ENCODE data around the gene INSIG1. TPM values are rescaled to one million over a fixed set of nuclear protein-coding genes. Genes with fewer than 3 reads are reported as not detected.

The INSIG1 gene
- total and polyA plus RNA-seq, 2 experiments from 2014 or later = 70.3 to 131 TPM

DNA sequence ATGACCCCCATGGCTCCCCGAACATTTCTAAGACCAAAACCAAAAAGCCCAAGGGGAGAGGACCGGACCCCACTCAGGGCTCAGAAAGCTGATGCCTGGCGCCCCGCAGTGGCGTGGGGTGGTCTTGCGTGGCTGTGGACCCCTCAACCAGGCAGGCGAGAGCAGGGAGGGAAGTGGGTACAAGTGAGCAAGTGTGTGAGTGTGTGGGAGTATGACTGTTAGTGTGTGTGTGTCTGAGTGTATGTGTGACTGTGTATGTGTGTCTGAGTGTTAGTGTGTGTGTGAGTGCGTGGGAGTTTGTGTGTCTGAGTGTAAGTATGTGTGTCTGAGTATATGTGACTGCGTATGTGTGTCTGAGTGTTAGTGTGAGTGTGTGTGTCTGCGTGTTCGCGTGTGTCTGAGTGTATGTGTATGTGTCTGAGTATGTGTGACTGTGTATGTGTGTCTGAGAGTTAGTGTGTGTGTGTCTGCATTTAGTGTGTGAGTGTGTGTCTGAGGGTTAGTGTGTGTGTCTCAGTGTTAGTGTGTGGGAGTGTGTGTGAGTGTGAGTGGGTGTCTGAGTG is 34.0 kb upstream of the INSIG1 start:
- Mint-ChIP-seq H3K9me3 (peaks cover 1% of the 10 kb centered on the region), H3K27me3 (ENCODE audit: insufficient read depth, low read depth, poor library complexity) (no peaks in the 10 kb centered on the region), H3K36me3 (ENCODE audit: low read depth) (no peaks in the 10 kb centered on the region; the same call in 2 of the 3 replicates), H3K27ac (no peak overlapping the region), H3K4me1 (peaks cover 8% of the 10 kb centered on the region; the same call in 2 of the 3 replicates), H3K4me3 (no peak overlapping the region)
- H3F3A ChIP-seq (replicated peaks; ENCODE audit: low read depth) = no peaks in the 10 kb centered on the region
- H2AFZ ChIP-seq = no peak overlapping the region
- TF ChIP-seq EZH2 (IDR thresholded peaks at IDR 0.05; ENCODE audit: low read depth, unreplicated experiment) (no peak), ZNF114 (CRISPR knock-in tag; IDR thresholded peaks at IDR 0.05) (no peak), CREB1 (CRISPR knock-in tag; IDR thresholded peaks at IDR 0.05; ENCODE audit: low read depth) (no peak), STAT1 (IDR thresholded peaks at IDR 0.05; ENCODE audit: unreplicated experiment) (no peak), ZNF331 (CRISPR knock-in tag; IDR thresholded peaks at IDR 0.05; ENCODE audit: low read depth) (no peak), NANOG (IDR thresholded peaks at IDR 0.05; ENCODE audit: borderline replicate concordance) (no peak), POLR2AphosphoS5 (IDR thresholded peaks at IDR 0.05; ENCODE audit: low read depth) (no peak)
- TF ChIP-seq, protein P1, sequence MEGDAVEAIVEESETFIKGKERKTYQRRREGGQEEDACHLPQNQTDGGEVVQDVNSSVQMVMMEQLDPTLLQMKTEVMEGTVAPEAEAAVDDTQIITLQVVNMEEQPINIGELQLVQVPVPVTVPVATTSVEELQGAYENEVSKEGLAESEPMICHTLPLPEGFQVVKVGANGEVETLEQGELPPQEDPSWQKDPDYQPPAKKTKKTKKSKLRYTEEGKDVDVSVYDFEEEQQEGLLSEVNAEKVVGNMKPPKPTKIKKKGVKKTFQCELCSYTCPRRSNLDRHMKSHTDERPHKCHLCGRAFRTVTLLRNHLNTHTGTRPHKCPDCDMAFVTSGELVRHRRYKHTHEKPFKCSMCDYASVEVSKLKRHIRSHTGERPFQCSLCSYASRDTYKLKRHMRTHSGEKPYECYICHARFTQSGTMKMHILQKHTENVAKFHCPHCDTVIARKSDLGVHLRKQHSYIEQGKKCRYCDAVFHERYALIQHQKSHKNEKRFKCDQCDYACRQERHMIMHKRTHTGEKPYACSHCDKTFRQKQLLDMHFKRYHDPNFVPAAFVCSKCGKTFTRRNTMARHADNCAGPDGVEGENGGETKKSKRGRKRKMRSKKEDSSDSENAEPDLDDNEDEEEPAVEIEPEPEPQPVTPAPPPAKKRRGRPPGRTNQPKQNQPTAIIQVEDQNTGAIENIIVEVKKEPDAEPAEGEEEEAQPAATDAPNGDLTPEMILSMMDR (conservative IDR thresholded peaks at IDR 0.05; ENCODE audit: low read depth in 2 of 2) = peak; percentile 43 to 59
- TF ChIP-seq, protein P2, sequence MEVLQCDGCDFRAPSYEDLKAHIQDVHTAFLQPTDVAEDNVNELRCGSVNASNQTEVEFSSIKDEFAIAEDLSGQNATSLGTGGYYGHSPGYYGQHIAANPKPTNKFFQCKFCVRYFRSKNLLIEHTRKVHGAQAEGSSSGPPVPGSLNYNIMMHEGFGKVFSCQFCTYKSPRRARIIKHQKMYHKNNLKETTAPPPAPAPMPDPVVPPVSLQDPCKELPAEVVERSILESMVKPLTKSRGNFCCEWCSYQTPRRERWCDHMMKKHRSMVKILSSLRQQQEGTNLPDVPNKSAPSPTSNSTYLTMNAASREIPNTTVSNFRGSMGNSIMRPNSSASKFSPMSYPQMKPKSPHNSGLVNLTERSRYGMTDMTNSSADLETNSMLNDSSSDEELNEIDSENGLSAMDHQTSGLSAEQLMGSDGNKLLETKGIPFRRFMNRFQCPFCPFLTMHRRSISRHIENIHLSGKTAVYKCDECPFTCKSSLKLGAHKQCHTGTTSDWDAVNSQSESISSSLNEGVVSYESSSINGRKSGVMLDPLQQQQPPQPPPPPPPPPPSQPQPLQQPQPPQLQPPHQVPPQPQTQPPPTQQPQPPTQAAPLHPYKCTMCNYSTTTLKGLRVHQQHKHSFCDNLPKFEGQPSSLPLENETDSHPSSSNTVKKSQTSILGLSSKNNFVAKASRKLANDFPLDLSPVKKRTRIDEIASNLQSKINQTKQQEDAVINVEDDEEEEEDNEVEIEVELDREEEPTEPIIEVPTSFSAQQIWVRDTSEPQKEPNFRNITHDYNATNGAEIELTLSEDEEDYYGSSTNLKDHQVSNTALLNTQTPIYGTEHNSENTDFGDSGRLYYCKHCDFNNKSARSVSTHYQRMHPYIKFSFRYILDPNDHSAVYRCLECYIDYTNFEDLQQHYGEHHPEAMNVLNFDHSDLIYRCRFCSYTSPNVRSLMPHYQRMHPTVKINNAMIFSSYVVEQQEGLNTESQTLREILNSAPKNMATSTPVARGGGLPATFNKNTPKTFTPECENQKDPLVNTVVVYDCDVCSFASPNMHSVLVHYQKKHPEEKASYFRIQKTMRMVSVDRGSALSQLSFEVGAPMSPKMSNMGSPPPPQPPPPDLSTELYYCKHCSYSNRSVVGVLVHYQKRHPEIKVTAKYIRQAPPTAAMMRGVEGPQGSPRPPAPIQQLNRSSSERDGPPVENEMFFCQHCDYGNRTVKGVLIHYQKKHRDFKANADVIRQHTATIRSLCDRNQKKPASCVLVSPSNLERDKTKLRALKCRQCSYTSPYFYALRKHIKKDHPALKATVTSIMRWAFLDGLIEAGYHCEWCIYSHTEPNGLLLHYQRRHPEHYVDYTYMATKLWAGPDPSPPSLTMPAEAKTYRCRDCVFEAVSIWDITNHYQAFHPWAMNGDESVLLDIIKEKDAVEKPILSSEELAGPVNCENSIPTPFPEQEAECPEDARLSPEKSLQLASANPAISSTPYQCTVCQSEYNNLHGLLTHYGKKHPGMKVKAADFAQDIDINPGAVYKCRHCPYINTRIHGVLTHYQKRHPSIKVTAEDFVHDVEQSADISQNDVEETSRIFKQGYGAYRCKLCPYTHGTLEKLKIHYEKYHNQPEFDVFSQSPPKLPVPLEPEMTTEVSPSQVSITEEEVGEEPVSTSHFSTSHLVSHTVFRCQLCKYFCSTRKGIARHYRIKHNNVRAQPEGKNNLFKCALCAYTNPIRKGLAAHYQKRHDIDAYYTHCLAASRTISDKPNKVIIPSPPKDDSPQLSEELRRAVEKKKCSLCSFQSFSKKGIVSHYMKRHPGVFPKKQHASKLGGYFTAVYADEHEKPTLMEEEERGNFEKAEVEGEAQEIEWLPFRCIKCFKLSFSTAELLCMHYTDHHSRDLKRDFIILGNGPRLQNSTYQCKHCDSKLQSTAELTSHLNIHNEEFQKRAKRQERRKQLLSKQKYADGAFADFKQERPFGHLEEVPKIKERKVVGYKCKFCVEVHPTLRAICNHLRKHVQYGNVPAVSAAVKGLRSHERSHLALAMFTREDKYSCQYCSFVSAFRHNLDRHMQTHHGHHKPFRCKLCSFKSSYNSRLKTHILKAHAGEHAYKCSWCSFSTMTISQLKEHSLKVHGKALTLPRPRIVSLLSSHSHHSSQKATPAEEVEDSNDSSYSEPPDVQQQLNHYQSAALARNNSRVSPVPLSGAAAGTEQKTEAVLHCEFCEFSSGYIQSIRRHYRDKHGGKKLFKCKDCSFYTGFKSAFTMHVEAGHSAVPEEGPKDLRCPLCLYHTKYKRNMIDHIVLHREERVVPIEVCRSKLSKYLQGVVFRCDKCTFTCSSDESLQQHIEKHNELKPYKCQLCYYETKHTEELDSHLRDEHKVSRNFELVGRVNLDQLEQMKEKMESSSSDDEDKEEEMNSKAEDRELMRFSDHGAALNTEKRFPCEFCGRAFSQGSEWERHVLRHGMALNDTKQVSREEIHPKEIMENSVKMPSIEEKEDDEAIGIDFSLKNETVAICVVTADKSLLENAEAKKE (CRISPR knock-in tag; IDR thresholded peaks at IDR 0.05) = no peak
- H3K4me3 ChIP-seq = no peak overlapping the region
- H4K20me1 ChIP-seq (replicated peaks; ENCODE audit: insufficient read depth) = no peaks in the 10 kb centered on the region
- H3K9me2 ChIP-seq (ENCODE audit: insufficient read depth) = no peaks in the 10 kb centered on the region
- H3K27me3 ChIP-seq (ENCODE audit: insufficient read depth) = no peaks in the 10 kb centered on the region
- no peaks in the 10 kb centered on the region for H3K36me3 ChIP-seq (ENCODE audit: insufficient read depth)
- no peak for DNase-seq (ENCODE audit: low spot score)
- H3K4me2 ChIP-seq = no peak overlapping the region
- no peak; the same call in 2 of the 3 replicates for ATAC-seq
- no peaks in the 10 kb centered on the region for H3K4me1 ChIP-seq (ENCODE audit: insufficient read depth)
- H3K27ac ChIP-seq (ENCODE audit: low read depth) = no peak overlapping the region
- H3K79me2 ChIP-seq (replicated peaks; ENCODE audit: insufficient read depth) = no peaks in the 10 kb centered on the region

Data from GM23338 (cell line).